Prostate gland (tissue), 2 donors: ENCODE results near the gene CABS1. TPM values are rescaled to one million over a fixed set of nuclear protein-coding genes. Genes with fewer than 3 reads are reported as not detected.

Experiments
- DNase-seq: peaks from one replicate; pipeline ENCODE4 v3.0.0-alpha.2; 2019; ENCODE audit warnings: low spot score
- H3K27ac ChIP-seq, 2 donors: fragments of 200-600 bp; sonication (generic); 2 replicates each; pipeline ENCODE4 v1.5.1; 2017 to 2019
- H3K27me3 ChIP-seq: fragments of 200-600 bp; sonication (generic); replicated peaks from 2 replicates; pipeline ENCODE4 v1.5.1; 2019; ENCODE audit not compliant: insufficient read depth
- H3K36me3 ChIP-seq, 2 donors: fragments of 200-600 bp; sonication (generic); 1 replicate in 1 of 2; 2 replicates in 1 of 2; pipeline versions ENCODE4 v1.5.1 to v1.8.1; 2017 to 2019
- H3K4me1 ChIP-seq: fragments of 200-600 bp; sonication (generic); replicated peaks from 2 replicates; pipeline ENCODE4 v1.5.1; 2019
- H3K4me3 ChIP-seq, 2 donors: fragments of 200-600 bp; sonication (generic); 2 replicates each; pipeline ENCODE4 v1.5.1; 2017 to 2019
- H3K9me3 ChIP-seq: fragments of 200-600 bp; sonication (generic); 2 replicates; pipeline ENCODE4 v1.5.1; 2017
- CTCF ChIP-seq, 4 experiments: fragments of 200-600 bp in 2 of 4; fragments of 450-650 bp in 2 of 4; sonication (generic) in 2 of 4; IDR thresholded peaks; 1 replicate in 3 of 4; 2 replicates in 1 of 4; pipeline ENCODE4 v1.5.1; 2016 to 2019; ENCODE audit warnings: antibody characterized with exemption in 4 of 4, mild to moderate bottlenecking in 2 of 4, moderate library complexity in 2 of 4
- POLR2A ChIP-seq: fragments of 450-650 bp; IDR thresholded peaks from one replicate; pipeline ENCODE4 v1.6.1; 2016; ENCODE audit warnings: antibody characterized with exemption, mild to moderate bottlenecking
- POLR2AphosphoS5 ChIP-seq: sonication (generic); formaldehyde crosslinking; IDR thresholded peaks from one replicate; pipeline ENCODE4 v1.6.1; 2017; ENCODE audit warnings: antibody characterized with exemption
- WGBS: methylation state at CpG from one replicate; pipeline ENCODE4 v1.1.5; 2018; 5-methylcytosine and 5-hydroxymethylcytosine counted together
- intact Hi-C: fragments of 100-400 bp; cut with DNase I; formaldehyde crosslinking; loops from one replicate; pipeline ENCODE4 v1.14.2; 2022
- total RNA-seq, 2 donors: library from RNA; depleted of rRNA; stranded (reverse); fragments of >200 nt; gene quantifications; one replicate each; pipeline ENCODE4 v1.1.0, GENCODE V29; 2016

CABS1 gene
- total RNA-seq, 2 donors from 2014 or later, result 2.4 TPM; not detected in 1

GRCh38 chr4:70382691-70383181 lies 48.0 kb downstream of the CABS1 start, which contains the start of gene SMR3B:
TSS of gene SMR3B (plus strand) at chr4:70383131. CDS start at chr4:70384511, 1,380 bp downstream.
- intact Hi-C loops, result no loop called here
- no peaks in the 10 kb centered on the region for H3K4me1 ChIP-seq
- H3K4me3 ChIP-seq, result no peak within 1 kb of the TSS
- H3K36me3 ChIP-seq, result no peaks in the 10 kb centered on the region
- H3K27me3 ChIP-seq, result peaks cover 2% of the 10 kb centered on the region
- H3K9me3 ChIP-seq, result no peaks in the 10 kb centered on the region
- no peak for DNase-seq
- WGBS, result 60% methylated on average over 5 of the region's 5 CpGs
- no peak for TF ChIP-seq POLR2A
- no peak for TF ChIP-seq POLR2AphosphoS5
- no peak for TF ChIP-seq CTCF (IDR thresholded peaks at IDR 0.05)
- no peak within 1 kb of the TSS for H3K27ac ChIP-seq

Other genes with a start within 250 kb of the CABS1 start
- under 1 TPM in 1 of 2 donors, not detected in 1; 0.23 TPM for gene PRR27, start 180.7 kb upstream of the CABS1 start, total RNA-seq
- 1 to 10 TPM in 1 of 2 donors, not detected in 1; 2.8 TPM for gene ODAM, start 139.3 kb upstream of the CABS1 start, total RNA-seq
- not detected for gene FDCSP, start 108.9 kb upstream of the CABS1 start, total RNA-seq
- gene CSN3, start 92.4 kb upstream of the CABS1 start, total RNA-seq, result not detected
- gene SMR3A, start 25.8 kb downstream of the CABS1 start, total RNA-seq, result not detected
- gene SMR3B, start 48.1 kb downstream of the CABS1 start, total RNA-seq, result not detected
- not detected for gene OPRPN, start 63.0 kb downstream of the CABS1 start, total RNA-seq
- not detected for gene MUC7, start 137.2 kb downstream of the CABS1 start, total RNA-seq
- 10 to 100 TPM in 1 of 2 donors, not detected in 1; 10.1 TPM for gene AMTN, start 183.6 kb downstream of the CABS1 start, total RNA-seq